PC-3 (cell line): Measurements from ENCODE around the gene EHD3. TPM values are rescaled to one million over a fixed set of nuclear protein-coding genes. Genes with fewer than 3 reads are reported as not detected.

Experiments
- ATAC-seq: fragments of 200-7000 bp; cut with Tn5 transposase; 2 replicates; pipeline ENCODE4 v1.9.1; 2020; ENCODE audit warnings: mild to moderate bottlenecking, moderate library complexity
- BruUV-seq: library from RNA; stranded (reverse); fragments of 400-500 nt; replicated peaks from 2 replicates; lab custom pipeline; 2021; lab: Mats Ljungman, UMichigan
- CTCF ChIA-PET: fragments of 300-600 bp; sonication (Branson Sonifier 250); formaldehyde crosslinking; loops from one replicate; lab custom pipeline; 2022; ENCODE audit warnings: antibody characterized with exemption; lab: Charles Lee
- POLR2A ChIA-PET: fragments of 300-600 bp; sonication (Branson Sonifier 250); formaldehyde crosslinking; loops from one replicate; lab custom pipeline; 2022; ENCODE audit warnings: antibody characterized with exemption; ENCODE audit not compliant: unreplicated experiment; lab: Charles Lee
- DNase-seq: peaks from one replicate; pipeline ENCODE4 v3.0.0-alpha.2; 2015
- H2AFZ ChIP-seq: fragments of 300-600 bp; sonication (generic); 2 replicates; pipeline ENCODE4 v1.6.0; 2016; ENCODE audit warnings: antibody characterized with exemption, low read length
- H3F3A ChIP-seq: fragments of 300-600 bp; sonication (generic); one replicate; pipeline ENCODE4 v1.6.0; 2017; ENCODE audit warnings: antibody characterized with exemption, low read length, control low read depth, mild to moderate bottlenecking; ENCODE audit not compliant: unreplicated experiment
- H3K27ac ChIP-seq: fragments of 300-600 bp; sonication (generic); 2 replicates; pipeline ENCODE4 v1.5.1; 2016; ENCODE audit warnings: mild to moderate bottlenecking, low read length
- H3K27me3 ChIP-seq: fragments of 300-600 bp; sonication (generic); 2 replicates; pipeline ENCODE4 v1.6.1; 2016; ENCODE audit warnings: low read length, mixed read lengths
- H3K36me3 ChIP-seq: fragments of 300-600 bp; sonication (generic); 2 replicates; pipeline ENCODE4 v1.6.1; 2016; ENCODE audit warnings: low read depth, mixed run types, low read length, mixed read lengths
- H3K4me1 ChIP-seq: fragments of 300-600 bp; sonication (generic); 2 replicates; pipeline ENCODE4 v1.5.1; 2016; ENCODE audit warnings: low read length; ENCODE audit not compliant: insufficient read depth
- H3K4me2 ChIP-seq: fragments of 300-600 bp; sonication (generic); 2 replicates; pipeline ENCODE4 v1.6.0; 2016; ENCODE audit warnings: low read length
- H3K4me3 ChIP-seq: fragments of 300-600 bp; sonication (generic); 2 replicates; pipeline ENCODE4 v1.5.1; 2016; ENCODE audit warnings: mild to moderate bottlenecking, low read length, mixed read lengths
- H3K79me2 ChIP-seq: fragments of 300-600 bp; sonication (generic); 2 replicates; pipeline ENCODE4 v1.6.1; 2017; ENCODE audit warnings: low read length, mixed read lengths
- H3K9ac ChIP-seq: fragments of 300-600 bp; sonication (generic); 2 replicates; pipeline ENCODE4 v1.6.0; 2016; ENCODE audit warnings: mild to moderate bottlenecking, low read length
- H3K9me2 ChIP-seq: fragments of 300-600 bp; sonication (generic); replicated peaks from 2 replicates; pipeline ENCODE4 v1.6.1; 2016; ENCODE audit warnings: mixed run types, low read length, mixed read lengths
- H3K9me3 ChIP-seq: fragments of 300-600 bp; sonication (generic); 2 replicates; pipeline ENCODE4 v1.6.1; 2016; ENCODE audit warnings: low read length, mixed read lengths
- H4K20me1 ChIP-seq: fragments of 300-600 bp; sonication (generic); 2 replicates; pipeline ENCODE4 v1.6.1; 2016; ENCODE audit warnings: low read length, mixed read lengths
- EZH2 ChIP-seq: fragments of 300-600 bp; sonication (generic); IDR thresholded peaks from one replicate; pipeline ENCODE4 v1.6.1; 2017; ENCODE audit warnings: antibody characterized with exemption, mild to moderate bottlenecking, low read length; ENCODE audit not compliant: unreplicated experiment
- EZH2phosphoT487 ChIP-seq: fragments of 300-600 bp; sonication (generic); IDR thresholded peaks from 2 replicates; pipeline ENCODE4 v1.6.1; 2018; ENCODE audit warnings: mild to moderate bottlenecking, antibody characterized with exemption, low read length, borderline replicate concordance
- intact Hi-C: fragments of 100-400 bp; cut with micrococcal nuclease; formaldehyde crosslinking; loops from 2 replicates; pipeline ENCODE4 v1.9.0; 2023
- total RNA-seq: library from RNA; depleted of rRNA; stranded (reverse); fragments of >200 nt; gene quantifications from 2 replicates; pipeline ENCODE4 v1.2.3, GENCODE V29; 2014; rRNA removed
- TF ChIP-seq, protein P1 (sequence below): fragments of 300-600 bp; sonication (generic); conservative IDR thresholded peaks from 2 replicates; pipeline ENCODE4 v1.5.1; 2017; ENCODE audit warnings: antibody characterized with exemption, low read depth, mild to moderate bottlenecking, low read length

Gene EHD3
- total RNA-seq, 1 experiment from 2014 or later: 4.4 TPM

DNA sequence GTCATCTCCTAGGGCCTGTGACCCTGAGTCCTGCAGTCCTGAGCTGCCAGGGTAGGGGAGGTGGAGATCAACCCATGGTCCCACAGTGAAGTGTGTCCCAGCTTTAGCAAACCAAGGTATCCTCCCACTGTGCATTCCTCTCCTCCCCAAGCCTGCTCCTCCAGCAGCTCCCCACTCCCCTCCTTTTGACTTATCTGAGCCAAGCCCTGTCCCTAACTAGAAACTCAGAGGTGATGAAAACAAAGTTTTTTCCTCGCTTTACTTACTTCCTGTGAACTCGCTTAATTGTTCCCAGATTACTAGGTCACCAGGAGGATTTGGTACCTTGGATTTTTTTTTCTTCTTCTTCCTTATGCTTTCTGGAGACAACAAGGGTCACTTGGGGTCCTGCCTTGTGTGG lies 80.8 kb downstream of the EHD3 start:
- H4K20me1 ChIP-seq: no peaks in the 10 kb centered on the region
- no TSS peak for BruUV-seq
- H3K79me2 ChIP-seq: no peaks in the 10 kb centered on the region
- no peak overlapping the region for H3K4me3 ChIP-seq
- no peaks in the 10 kb centered on the region for H3F3A ChIP-seq
- TF ChIP-seq EZH2: no peak
- TF ChIP-seq EZH2phosphoT487: no peak
- TF ChIP-seq, protein P1, sequence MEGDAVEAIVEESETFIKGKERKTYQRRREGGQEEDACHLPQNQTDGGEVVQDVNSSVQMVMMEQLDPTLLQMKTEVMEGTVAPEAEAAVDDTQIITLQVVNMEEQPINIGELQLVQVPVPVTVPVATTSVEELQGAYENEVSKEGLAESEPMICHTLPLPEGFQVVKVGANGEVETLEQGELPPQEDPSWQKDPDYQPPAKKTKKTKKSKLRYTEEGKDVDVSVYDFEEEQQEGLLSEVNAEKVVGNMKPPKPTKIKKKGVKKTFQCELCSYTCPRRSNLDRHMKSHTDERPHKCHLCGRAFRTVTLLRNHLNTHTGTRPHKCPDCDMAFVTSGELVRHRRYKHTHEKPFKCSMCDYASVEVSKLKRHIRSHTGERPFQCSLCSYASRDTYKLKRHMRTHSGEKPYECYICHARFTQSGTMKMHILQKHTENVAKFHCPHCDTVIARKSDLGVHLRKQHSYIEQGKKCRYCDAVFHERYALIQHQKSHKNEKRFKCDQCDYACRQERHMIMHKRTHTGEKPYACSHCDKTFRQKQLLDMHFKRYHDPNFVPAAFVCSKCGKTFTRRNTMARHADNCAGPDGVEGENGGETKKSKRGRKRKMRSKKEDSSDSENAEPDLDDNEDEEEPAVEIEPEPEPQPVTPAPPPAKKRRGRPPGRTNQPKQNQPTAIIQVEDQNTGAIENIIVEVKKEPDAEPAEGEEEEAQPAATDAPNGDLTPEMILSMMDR: no peak
- no peaks in the 10 kb centered on the region for H3K4me1 ChIP-seq
- H3K27me3 ChIP-seq: no peaks in the 10 kb centered on the region
- no peak overlapping the region for H3K27ac ChIP-seq
- H3K9me3 ChIP-seq: no peaks in the 10 kb centered on the region
- no peaks in the 10 kb centered on the region for H3K9me2 ChIP-seq
- ATAC-seq (no peak), DNase-seq (no peak)
- no peak overlapping the region for H3K9ac ChIP-seq
- no peaks in the 10 kb centered on the region for H3K36me3 ChIP-seq
- intact Hi-C loops: no loop called here
- POLR2A ChIA-PET: no interaction called here
- no peak overlapping the region for H2AFZ ChIP-seq
- CTCF ChIA-PET: no interaction called here
- no peak overlapping the region for H3K4me2 ChIP-seq

DNA sequence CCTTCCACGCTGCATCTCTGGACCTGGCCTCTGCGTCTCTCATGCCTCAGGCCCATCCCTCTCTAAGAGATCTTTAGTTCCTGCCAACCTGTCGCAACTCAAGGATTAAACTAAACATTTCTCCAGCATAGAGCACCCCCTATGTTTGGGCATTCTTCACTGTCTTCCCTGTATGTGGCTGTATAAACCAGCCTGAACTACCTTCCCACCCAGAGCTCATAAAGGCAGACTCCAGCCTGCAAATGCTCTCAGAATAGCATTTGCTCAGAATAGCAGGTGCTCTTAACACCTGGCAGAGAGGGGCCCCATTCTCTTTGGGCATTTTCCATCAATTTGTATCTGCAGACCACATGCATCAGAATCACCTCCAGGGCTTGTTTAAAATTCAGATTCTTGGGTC lies 83.4 kb downstream of the EHD3 start:
- ChIA-PET POLR2A (no interaction called here), CTCF (no interaction called here)
- Histone ChIP-seq H3K9me3 (no peaks in the 10 kb centered on the region), H3K36me3 (no peaks in the 10 kb centered on the region), H3K27ac (no peak overlapping the region), H3K4me3 (no peak overlapping the region), H2AFZ (no peak overlapping the region), H3K9ac (no peak overlapping the region), H4K20me1 (no peaks in the 10 kb centered on the region), H3F3A (no peaks in the 10 kb centered on the region), H3K79me2 (no peaks in the 10 kb centered on the region), H3K4me2 (no peak overlapping the region), H3K9me2 (no peaks in the 10 kb centered on the region), H3K4me1 (no peaks in the 10 kb centered on the region), H3K27me3 (no peaks in the 10 kb centered on the region)
- BruUV-seq: no TSS peak
- ATAC-seq: no peak
- intact Hi-C loops: no loop called here
- DNase-seq: no peak
- TF ChIP-seq, protein P1: no peak
- TF ChIP-seq EZH2: no peak
- TF ChIP-seq EZH2phosphoT487: no peak

DNA sequence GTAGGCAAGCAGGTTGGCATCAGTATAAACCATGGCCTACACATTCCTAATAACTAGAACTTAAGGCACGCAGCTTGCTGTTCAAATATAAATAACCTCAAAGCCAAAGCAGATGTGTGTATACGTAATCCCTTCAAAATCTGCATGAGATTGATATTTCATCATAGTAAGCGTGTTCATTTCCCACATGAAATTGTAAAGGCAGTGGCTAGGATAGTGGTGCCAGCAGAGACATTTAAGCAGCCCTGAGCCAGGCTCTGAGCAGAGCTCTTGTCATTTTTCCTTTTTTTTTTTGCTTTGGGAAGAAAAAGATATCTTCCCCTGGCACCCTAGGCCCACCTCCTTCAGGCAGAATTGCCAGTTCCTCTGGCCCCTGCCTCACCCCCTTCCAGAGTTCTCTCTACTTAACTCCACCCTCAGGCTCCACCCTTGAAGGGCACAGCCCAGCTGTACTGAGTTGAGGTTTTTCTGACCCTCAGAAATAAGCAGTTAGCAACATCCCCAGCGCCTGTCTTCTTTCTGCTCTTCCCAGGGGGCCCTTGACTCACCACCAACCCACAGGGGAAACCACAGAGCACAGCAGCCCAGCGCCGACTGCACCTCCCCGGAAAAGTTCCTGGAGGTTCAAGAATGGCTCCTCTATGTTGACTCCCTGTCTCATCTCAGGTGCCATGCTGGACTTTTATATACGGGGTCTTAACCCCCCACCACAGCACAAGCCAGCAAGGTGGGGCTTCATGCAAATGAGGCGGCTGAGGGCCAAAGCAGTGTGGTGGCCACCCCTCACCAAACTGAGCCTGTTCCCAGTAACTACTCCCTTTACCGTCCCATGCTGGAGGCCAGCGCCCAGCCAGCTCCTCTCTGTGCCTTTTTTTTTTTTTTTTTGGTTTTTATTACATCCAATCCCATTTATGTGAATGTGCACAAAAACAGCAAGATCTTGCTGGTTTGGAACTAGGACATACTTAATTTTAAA lies 84.7 kb downstream of the EHD3 start:
- ChIA-PET CTCF (no interaction called here), POLR2A (no interaction called here)
- Histone ChIP-seq H3K27ac (no peak overlapping the region), H3K27me3 (no peaks in the 10 kb centered on the region), H2AFZ (no peak overlapping the region), H3K9me3 (no peaks in the 10 kb centered on the region), H3K9me2 (no peaks in the 10 kb centered on the region), H3K4me1 (peaks cover 2% of the 10 kb centered on the region), H3F3A (no peaks in the 10 kb centered on the region), H3K79me2 (no peaks in the 10 kb centered on the region), H4K20me1 (no peaks in the 10 kb centered on the region), H3K36me3 (no peaks in the 10 kb centered on the region), H3K9ac (no peak overlapping the region), H3K4me2 (no peak overlapping the region), H3K4me3 (no peak overlapping the region)
- no peak for DNase-seq
- ATAC-seq: no peak
- no TSS peak for BruUV-seq
- TF ChIP-seq EZH2 (no peak), EZH2phosphoT487 (no peak)
- intact Hi-C loops: no loop called here

Other genes with a start within 250 kb of the EHD3 start
- gene GALNT14, start 95.7 kb upstream of the EHD3 start, total RNA-seq: 10.2 and 12.7 TPM in 2 replicates
- gene CAPN14, start 16.6 kb upstream of the EHD3 start, total RNA-seq: 0.35 TPM in 1 of 2 replicates, not detected in the other
- 0.06 and 0.91 TPM in 2 replicates for gene XDH, start 180.6 kb downstream of the EHD3 start, total RNA-seq